Right lobe of liver (tissue), 6 donors: ENCODE measurements around the gene CAPN10. TPM values are rescaled to one million over a fixed set of nuclear protein-coding genes. Genes with fewer than 3 reads are reported as not detected.
"Not testable (repeated sequence)": the region's sequence is repeated elsewhere in the genome, so short reads cannot be mapped to it uniquely, and the experiment has no call there.

Experiments used
- ATAC-seq, 4 donors: fragments of 200-7000 bp; cut with Tn5 transposase; one replicate each; pipeline ENCODE4 v1.9.1; 2020; ENCODE audit warnings: mild to moderate bottlenecking in 4 of 4, moderate library complexity in 4 of 4
- DNase-seq, 3 donors: peaks; one replicate each; pipeline ENCODE4 v3.0.0-alpha.2; 2020
- H3K27ac ChIP-seq, 3 donors: fragments of 200-600 bp; one replicate each; pipeline ENCODE4 v1.8.0; 2022
- H3K27me3 ChIP-seq, 2 donors: fragments of 200-600 bp; one replicate each; pipeline ENCODE4 v1.8.0; 2022
- H3K36me3 ChIP-seq, 4 donors: fragments of 200-600 bp; sonication (generic) in 1 of 4; one replicate each; pipeline versions ENCODE4 v1.5.1 to v1.8.0; 2017 to 2022; ENCODE audit warnings: control low read depth in 1 of 4
- H3K4me1 ChIP-seq, 4 donors: fragments of 200-600 bp; sonication (generic) in 1 of 4; one replicate each; pipeline versions ENCODE4 v1.5.1 to v1.8.0; 2017 to 2022; ENCODE audit warnings: control low read depth in 1 of 4
- H3K4me3 ChIP-seq, 3 donors: fragments of 200-600 bp; one replicate each; pipeline ENCODE4 v1.8.0; 2022
- H3K9me3 ChIP-seq, 4 donors: fragments of 200-600 bp; sonication (generic) in 1 of 4; one replicate each; pipeline versions ENCODE4 v1.5.1 to v1.8.0; 2017 to 2022; ENCODE audit warnings: control low read depth in 1 of 4
- CTCF ChIP-seq, 4 donors: fragments of 200-600 bp in 3 of 4; fragments of 450-650 bp in 1 of 4; IDR thresholded peaks; one replicate each; pipeline versions ENCODE4 v1.5.1 to v1.8.0; 2016 to 2022; ENCODE audit warnings: antibody characterized with exemption in 4 of 4, mild to moderate bottlenecking in 2 of 4
- POLR2A ChIP-seq: fragments of 450-650 bp; IDR thresholded peaks from one replicate; pipeline ENCODE4 v1.6.1; 2017; ENCODE audit warnings: antibody characterized with exemption, mild to moderate bottlenecking
- WGBS: methylation state at CpG from one replicate; pipeline ENCODE4 v1.1.6; 2018; ENCODE audit warnings: low coverage, low lambda C conversion rate; ENCODE audit not compliant: insufficient coverage; ENCODE audit errors: missing lambda C conversion rate; 5-methylcytosine and 5-hydroxymethylcytosine counted together
- intact Hi-C, 2 donors: fragments of 100-400 bp; cut with DNase I; formaldehyde crosslinking; loops; one replicate each; pipeline versions ENCODE4 v1.11.2 to v1.14.1; 2022
- total RNA-seq, 6 experiments: library from RNA; depleted of rRNA in 2 of 6; stranded (reverse); fragments of >200 nt in 2 of 6; fragmentation: NEBNext Ultra II Directional in 3 of 6; extraction: Animal tissue kit (Norgen Biotek cat#: 25700) in 3 of 6; gene quantifications; one replicate each; pipeline versions ENCODE4 v1.1.0 to v1.2.4, GENCODE V29; 2016 to 2023
- donor health status: DM: no; HTN: yes; CAD: no.
- donor health status: DM: no; HTN: no; CAD: no.
- donor health status: DM: no; HTN: no; CAD: no.
- donor health status: DM: no; HTN: yes; CAD: no.
- donor health status: DM: no; HTN: yes; CAD: no.

CAPN10 gene
- total RNA-seq, 6 experiments from 2014 or later = 7.2 to 13.8 (median 9.1) TPM

GRCh38 chr2:240613781-240614180, 27.2 kb downstream of the CAPN10 start:
- DNase-seq = no peak
- H3K4me1 ChIP-seq = no peaks in the 10 kb centered on the region
- intact Hi-C loops = no loop called here
- ATAC-seq = no peak
- H3K4me3 ChIP-seq = no peak overlapping the region
- TF ChIP-seq POLR2A (no peak), CTCF (IDR thresholded peaks at IDR 0.05) (no peak)
- WGBS = 90% methylated on average over 4 of the region's 4 CpGs
- H3K9me3 ChIP-seq = no peaks in the 10 kb centered on the region
- H3K36me3 ChIP-seq = no peaks in the 10 kb centered on the region
- no peak overlapping the region for H3K27ac ChIP-seq
- no peaks in the 10 kb centered on the region for H3K27me3 ChIP-seq

- ATAC-seq = peak in 1 of 4 donors; percentile 22
- Histone ChIP-seq H3K36me3 (no peaks in the 10 kb centered on the region), H3K9me3 (no peaks in the 10 kb centered on the region), H3K27ac (no peak overlapping the region), H3K4me1 (no peaks in the 10 kb centered on the region), H3K4me3 (no peak overlapping the region), H3K27me3 (no peaks in the 10 kb centered on the region)
- TF ChIP-seq POLR2A (no peak), CTCF (IDR thresholded peaks at IDR 0.05) (no peak)
- intact Hi-C loops = no loop called here
- peak in 2 of 3 donors; percentile 14 to 35 for DNase-seq
- 91% methylated on average over 2 of the region's 9 CpGs for WGBS
Observed at GRCh38 chr2:240614391-240614790, 27.9 kb downstream of the CAPN10 start.

- intact Hi-C loops = no loop called here
- WGBS = 86% methylated on average over 2 of the region's 2 CpGs
- no peak for TF ChIP-seq POLR2A
- no peak for TF ChIP-seq CTCF (IDR thresholded peaks at IDR 0.05)
- ATAC-seq = no peak
- no peaks in the 10 kb centered on the region for H3K9me3 ChIP-seq
- no peaks in the 10 kb centered on the region for H3K36me3 ChIP-seq
- H3K4me1 ChIP-seq = no peaks in the 10 kb centered on the region
- H3K4me3 ChIP-seq = no peak overlapping the region
- H3K27ac ChIP-seq = no peak overlapping the region
- DNase-seq = no peak
- no peaks in the 10 kb centered on the region for H3K27me3 ChIP-seq
Observed at GRCh38 chr2:240615396-240615795, 28.9 kb downstream of the CAPN10 start.

- H3K9me3 ChIP-seq = no peaks in the 10 kb centered on the region
- H3K36me3 ChIP-seq = no peaks in the 10 kb centered on the region
- no peak for ATAC-seq
- TF ChIP-seq CTCF (IDR thresholded peaks at IDR 0.05) (no peak), POLR2A (no peak)
- no peak overlapping the region for H3K4me3 ChIP-seq
- WGBS = 79% methylated on average over 8 of the region's 20 CpGs
- intact Hi-C loops = no loop called here
- H3K27me3 ChIP-seq = no peaks in the 10 kb centered on the region
- no peak overlapping the region for H3K27ac ChIP-seq
- H3K4me1 ChIP-seq = no peaks in the 10 kb centered on the region
- DNase-seq = peak; percentile 15 to 41 (median 37)
Observed at GRCh38 chr2:240615820-240616547, 29.4 kb downstream of the CAPN10 start.

- H3K27me3 ChIP-seq, ATAC-seq, H3K9me3 ChIP-seq, H3K4me3 ChIP-seq, DNase-seq, intact Hi-C loops, H3K4me1 ChIP-seq, H3K27ac ChIP-seq, H3K36me3 ChIP-seq: not testable (repeated sequence)
- WGBS = 20% methylated on average over 1 of the region's 5 CpGs
Observed at GRCh38 chr2:240616860-240617666, 30.5 kb downstream of the CAPN10 start.
